HL-60 (cell line): ENCODE data around the gene CDC5L. TPM values are rescaled to one million over a fixed set of nuclear protein-coding genes. Genes with fewer than 3 reads are reported as not detected.

Experiments
- DNase-seq, 2 experiments: peaks; one replicate each; pipeline ENCODE4 v3.0.0-alpha.2; 2010 to 2020; ENCODE audit warnings: low read depth in 1 of 2, low spot score in 1 of 2
- H3K27ac ChIP-seq: fragments of 250-450 bp; sonication (Bioruptor Pico); replicated peaks from 2 replicates; pipeline ENCODE4 v1.5.1; 2020; ENCODE audit warnings: mild to moderate bottlenecking, moderate library complexity
- H3K27me3 ChIP-seq: fragments of 250-450 bp; sonication (Bioruptor Pico); 2 replicates; pipeline ENCODE4 v1.5.1; 2021; ENCODE audit warnings: mild to moderate bottlenecking, moderate library complexity; ENCODE audit not compliant: insufficient read depth, poor library complexity, severe bottlenecking
- H3K4me3 ChIP-seq: replicated peaks from 2 replicates; pipeline ENCODE4 v1.5.1; 2011; ENCODE audit warnings: mild to moderate bottlenecking, control low read depth, low read length; ENCODE audit not compliant: insufficient read depth
- GABPA ChIP-seq: IDR thresholded peaks from 2 replicates; pipeline ENCODE4 v1.6.1; 2012; ENCODE audit warnings: low read depth
- POLR2AphosphoS5 ChIP-seq: IDR thresholded peaks from 2 replicates; pipeline ENCODE4 v1.6.1; 2012; ENCODE audit warnings: low read depth
- SPI1 ChIP-seq: IDR thresholded peaks from 2 replicates; pipeline ENCODE4 v1.6.1; 2012; ENCODE audit warnings: low read depth, mild to moderate bottlenecking, borderline replicate concordance
- microRNA-seq: library from miRNA; unstranded; fragments of <30 nt; microRNA quantifications from one replicate; pipeline ENCODE4, GENCODE V29; 2018
- TF ChIP-seq, protein P1 (sequence below): IDR thresholded peaks from one replicate; pipeline ENCODE4 v1.5.1; 2011; ENCODE audit warnings: low read length, control low read depth, inconsistent platforms; ENCODE audit not compliant: insufficient read depth
- TF ChIP-seq, protein P2 (sequence below): IDR thresholded peaks from 2 replicates; pipeline ENCODE4 v1.6.1; 2012; ENCODE audit warnings: low read depth; ENCODE audit not compliant: insufficient replicate concordance

Gene CDC5L

DNA sequence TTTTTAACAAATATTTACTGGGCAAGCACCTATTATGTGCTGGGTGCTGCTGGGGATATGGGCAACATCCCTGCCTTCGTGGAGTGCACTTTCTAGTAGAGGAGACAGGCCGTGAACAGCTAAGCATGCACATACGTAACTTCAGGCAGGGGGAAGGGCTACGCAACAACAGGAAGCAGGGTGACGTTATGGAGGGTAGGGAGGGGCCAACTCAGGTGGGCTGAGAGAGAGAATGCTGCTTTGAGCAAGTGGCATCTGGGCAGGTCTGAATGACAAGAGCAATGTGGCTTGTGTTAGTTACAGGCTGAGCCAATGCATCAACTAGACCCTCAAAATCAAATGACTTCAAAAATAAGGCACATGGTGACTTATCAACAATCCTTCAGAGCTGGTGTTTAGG is 112.1 kb downstream of the CDC5L start:
- Histone ChIP-seq H3K4me3 (no peak overlapping the region), H3K27ac (no peak overlapping the region), H3K27me3 (no peaks in the 10 kb centered on the region)
- no peak for DNase-seq
- TF ChIP-seq, protein P1, sequence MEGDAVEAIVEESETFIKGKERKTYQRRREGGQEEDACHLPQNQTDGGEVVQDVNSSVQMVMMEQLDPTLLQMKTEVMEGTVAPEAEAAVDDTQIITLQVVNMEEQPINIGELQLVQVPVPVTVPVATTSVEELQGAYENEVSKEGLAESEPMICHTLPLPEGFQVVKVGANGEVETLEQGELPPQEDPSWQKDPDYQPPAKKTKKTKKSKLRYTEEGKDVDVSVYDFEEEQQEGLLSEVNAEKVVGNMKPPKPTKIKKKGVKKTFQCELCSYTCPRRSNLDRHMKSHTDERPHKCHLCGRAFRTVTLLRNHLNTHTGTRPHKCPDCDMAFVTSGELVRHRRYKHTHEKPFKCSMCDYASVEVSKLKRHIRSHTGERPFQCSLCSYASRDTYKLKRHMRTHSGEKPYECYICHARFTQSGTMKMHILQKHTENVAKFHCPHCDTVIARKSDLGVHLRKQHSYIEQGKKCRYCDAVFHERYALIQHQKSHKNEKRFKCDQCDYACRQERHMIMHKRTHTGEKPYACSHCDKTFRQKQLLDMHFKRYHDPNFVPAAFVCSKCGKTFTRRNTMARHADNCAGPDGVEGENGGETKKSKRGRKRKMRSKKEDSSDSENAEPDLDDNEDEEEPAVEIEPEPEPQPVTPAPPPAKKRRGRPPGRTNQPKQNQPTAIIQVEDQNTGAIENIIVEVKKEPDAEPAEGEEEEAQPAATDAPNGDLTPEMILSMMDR, result no peak
- TF ChIP-seq GABPA (no peak), POLR2AphosphoS5 (no peak), SPI1 (no peak)
- TF ChIP-seq, protein P2, sequence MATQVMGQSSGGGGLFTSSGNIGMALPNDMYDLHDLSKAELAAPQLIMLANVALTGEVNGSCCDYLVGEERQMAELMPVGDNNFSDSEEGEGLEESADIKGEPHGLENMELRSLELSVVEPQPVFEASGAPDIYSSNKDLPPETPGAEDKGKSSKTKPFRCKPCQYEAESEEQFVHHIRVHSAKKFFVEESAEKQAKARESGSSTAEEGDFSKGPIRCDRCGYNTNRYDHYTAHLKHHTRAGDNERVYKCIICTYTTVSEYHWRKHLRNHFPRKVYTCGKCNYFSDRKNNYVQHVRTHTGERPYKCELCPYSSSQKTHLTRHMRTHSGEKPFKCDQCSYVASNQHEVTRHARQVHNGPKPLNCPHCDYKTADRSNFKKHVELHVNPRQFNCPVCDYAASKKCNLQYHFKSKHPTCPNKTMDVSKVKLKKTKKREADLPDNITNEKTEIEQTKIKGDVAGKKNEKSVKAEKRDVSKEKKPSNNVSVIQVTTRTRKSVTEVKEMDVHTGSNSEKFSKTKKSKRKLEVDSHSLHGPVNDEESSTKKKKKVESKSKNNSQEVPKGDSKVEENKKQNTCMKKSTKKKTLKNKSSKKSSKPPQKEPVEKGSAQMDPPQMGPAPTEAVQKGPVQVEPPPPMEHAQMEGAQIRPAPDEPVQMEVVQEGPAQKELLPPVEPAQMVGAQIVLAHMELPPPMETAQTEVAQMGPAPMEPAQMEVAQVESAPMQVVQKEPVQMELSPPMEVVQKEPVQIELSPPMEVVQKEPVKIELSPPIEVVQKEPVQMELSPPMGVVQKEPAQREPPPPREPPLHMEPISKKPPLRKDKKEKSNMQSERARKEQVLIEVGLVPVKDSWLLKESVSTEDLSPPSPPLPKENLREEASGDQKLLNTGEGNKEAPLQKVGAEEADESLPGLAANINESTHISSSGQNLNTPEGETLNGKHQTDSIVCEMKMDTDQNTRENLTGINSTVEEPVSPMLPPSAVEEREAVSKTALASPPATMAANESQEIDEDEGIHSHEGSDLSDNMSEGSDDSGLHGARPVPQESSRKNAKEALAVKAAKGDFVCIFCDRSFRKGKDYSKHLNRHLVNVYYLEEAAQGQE, result no peak

Small RNA genes within 50 kb of the gene (microRNA-seq; reads per million reads assigned to microRNA genes)
- gene MIR4642, result not detected
